DND-41 (cell line): ENCODE measurements around the gene ADCK1.

Experiments used
- EZH2 ChIP-seq: IDR thresholded peaks from 3 replicates; pipeline ENCODE4 v1.6.1; 2012; ENCODE audit warnings: borderline replicate concordance, low read depth, mild to moderate bottlenecking, moderate library complexity, low read length, inconsistent platforms; ENCODE audit not compliant: severe bottlenecking
- TF ChIP-seq, protein P1 (sequence below): IDR thresholded peaks from 2 replicates; pipeline ENCODE4 v1.5.1; 2012; ENCODE audit warnings: borderline replicate concordance, low read length, moderate library complexity, mild to moderate bottlenecking; ENCODE audit not compliant: poor library complexity, severe bottlenecking; ENCODE audit errors: extremely low read depth

DNA sequence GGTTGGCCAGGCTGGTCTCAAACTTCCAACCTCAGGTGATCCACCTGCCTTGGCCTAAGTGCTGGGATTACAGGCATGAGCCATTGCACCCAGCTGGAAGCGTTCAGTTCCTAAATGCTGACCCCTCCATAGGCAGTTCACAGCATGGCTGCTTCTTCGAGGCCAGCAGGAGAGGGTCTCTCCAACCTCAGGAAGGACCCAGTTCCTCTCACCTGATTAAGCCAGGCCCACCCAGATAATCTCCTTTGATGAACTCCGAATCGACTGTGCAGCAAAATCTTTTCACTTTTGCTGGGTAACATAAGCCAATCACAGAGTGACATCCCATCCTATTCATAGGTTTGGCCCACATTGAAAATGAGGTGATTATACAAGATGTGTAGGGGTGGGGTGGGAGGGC lies 165.1 kb downstream of the ADCK1 start:
- TF ChIP-seq, protein P1, sequence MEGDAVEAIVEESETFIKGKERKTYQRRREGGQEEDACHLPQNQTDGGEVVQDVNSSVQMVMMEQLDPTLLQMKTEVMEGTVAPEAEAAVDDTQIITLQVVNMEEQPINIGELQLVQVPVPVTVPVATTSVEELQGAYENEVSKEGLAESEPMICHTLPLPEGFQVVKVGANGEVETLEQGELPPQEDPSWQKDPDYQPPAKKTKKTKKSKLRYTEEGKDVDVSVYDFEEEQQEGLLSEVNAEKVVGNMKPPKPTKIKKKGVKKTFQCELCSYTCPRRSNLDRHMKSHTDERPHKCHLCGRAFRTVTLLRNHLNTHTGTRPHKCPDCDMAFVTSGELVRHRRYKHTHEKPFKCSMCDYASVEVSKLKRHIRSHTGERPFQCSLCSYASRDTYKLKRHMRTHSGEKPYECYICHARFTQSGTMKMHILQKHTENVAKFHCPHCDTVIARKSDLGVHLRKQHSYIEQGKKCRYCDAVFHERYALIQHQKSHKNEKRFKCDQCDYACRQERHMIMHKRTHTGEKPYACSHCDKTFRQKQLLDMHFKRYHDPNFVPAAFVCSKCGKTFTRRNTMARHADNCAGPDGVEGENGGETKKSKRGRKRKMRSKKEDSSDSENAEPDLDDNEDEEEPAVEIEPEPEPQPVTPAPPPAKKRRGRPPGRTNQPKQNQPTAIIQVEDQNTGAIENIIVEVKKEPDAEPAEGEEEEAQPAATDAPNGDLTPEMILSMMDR = no peak
- no peak for TF ChIP-seq EZH2
